Heart left ventricle (tissue), 13 donors: ENCODE results near the gene MYCBP2.

Source experiments
- POLR2A ChIP-seq, 2 donors: fragments of 450-650 bp; IDR thresholded peaks; one replicate each; pipeline ENCODE4 v1.6.1; 2017; ENCODE audit warnings: antibody characterized with exemption in 2 of 2, mild to moderate bottlenecking in 2 of 2, moderate library complexity in 2 of 2
- TF ChIP-seq, protein P1 (sequence below), 12 donors: fragments of 200-600 bp; sonication (generic) in 4 of 12; IDR thresholded peaks; one replicate each; pipeline versions ENCODE4 v1.5.0 to v1.8.0; 2018 to 2022; ENCODE audit warnings: antibody characterized with exemption in 12 of 12, mild to moderate bottlenecking in 5 of 12
- donor health status: ischemic (EF 13 %, LVEDD 7.1; RV severe dilation, severe dysfunction).
- donor health status: DM: no; HTN: yes; CAD: no.
- donor health status: DM: no; HTN: no; CAD: no.
- donor health status: ischemic (EF 25% LVEDD 6.9; RV normal size, moderate dysfunction).
- donor health status: ischemic (EF 25% LVEDD 5.7; RV mildly dilated, moderate dysfunction).
- donor health status: ischemic (EF 35%, LVEDD 5.7; RV mildly dilated, moderate dysfunction).
- donor health status: nonischemic (EF 11% LVEDD 7.7; RV severe dilation, severe dysfunction).
- donor health status: DM: yes; HTN: yes; CAD: no.
- donor health status: PGD.
- donor health status: ischemic (EF 29% LVEDD 5.4; RV normal size, mild dysfunction).
- donor health status: nonischemic (EF 23%, LVEDD 6.1; RV moderate dilation, normal function).

DNA sequence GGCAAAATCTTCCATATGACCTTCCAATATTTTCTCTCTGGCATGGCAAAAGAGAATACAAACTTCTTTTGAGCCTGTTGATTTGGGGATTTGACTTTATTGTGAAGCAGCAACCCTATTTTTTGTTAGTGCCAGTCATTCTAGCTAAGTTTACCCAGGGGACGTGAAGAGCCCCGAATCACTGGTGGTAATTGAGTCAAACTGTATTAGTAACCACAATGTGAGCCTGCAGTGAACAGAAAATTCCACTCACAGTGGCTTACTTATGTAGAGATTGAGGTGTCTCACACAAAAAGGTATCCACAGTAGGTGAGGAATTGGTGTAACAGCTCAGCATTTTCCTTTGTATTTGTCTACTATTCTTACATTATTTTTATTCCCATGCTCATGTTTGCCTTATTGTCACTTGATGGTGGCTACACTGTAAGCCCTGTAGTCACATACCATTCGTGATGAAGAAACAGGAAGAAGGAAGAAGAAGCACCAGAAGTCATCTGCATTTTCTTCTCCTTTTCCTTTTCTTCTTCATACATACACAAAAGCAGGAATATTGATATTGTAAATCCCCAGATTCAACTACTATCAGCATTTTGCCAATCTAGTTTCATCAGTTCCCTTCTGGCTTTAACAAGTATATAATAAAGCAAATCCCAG lies 33.3 kb upstream of the MYCBP2 start:
- TF ChIP-seq, protein P1, sequence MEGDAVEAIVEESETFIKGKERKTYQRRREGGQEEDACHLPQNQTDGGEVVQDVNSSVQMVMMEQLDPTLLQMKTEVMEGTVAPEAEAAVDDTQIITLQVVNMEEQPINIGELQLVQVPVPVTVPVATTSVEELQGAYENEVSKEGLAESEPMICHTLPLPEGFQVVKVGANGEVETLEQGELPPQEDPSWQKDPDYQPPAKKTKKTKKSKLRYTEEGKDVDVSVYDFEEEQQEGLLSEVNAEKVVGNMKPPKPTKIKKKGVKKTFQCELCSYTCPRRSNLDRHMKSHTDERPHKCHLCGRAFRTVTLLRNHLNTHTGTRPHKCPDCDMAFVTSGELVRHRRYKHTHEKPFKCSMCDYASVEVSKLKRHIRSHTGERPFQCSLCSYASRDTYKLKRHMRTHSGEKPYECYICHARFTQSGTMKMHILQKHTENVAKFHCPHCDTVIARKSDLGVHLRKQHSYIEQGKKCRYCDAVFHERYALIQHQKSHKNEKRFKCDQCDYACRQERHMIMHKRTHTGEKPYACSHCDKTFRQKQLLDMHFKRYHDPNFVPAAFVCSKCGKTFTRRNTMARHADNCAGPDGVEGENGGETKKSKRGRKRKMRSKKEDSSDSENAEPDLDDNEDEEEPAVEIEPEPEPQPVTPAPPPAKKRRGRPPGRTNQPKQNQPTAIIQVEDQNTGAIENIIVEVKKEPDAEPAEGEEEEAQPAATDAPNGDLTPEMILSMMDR (IDR thresholded peaks at IDR 0.05), result no peak
- no peak for TF ChIP-seq POLR2A (IDR thresholded peaks at IDR 0.05)
